HEK293 (cell line): ENCODE data around the gene AQP3.

Experiments used
- CTCF ChIA-PET: fragments of 350-600 bp; formaldehyde crosslinking; extraction: SDS; loops from one replicate; lab custom pipeline; 2021; ENCODE audit warnings: antibody characterized with exemption; lab: Yijun Ruan, JAX
- POLR2A ChIA-PET: fragments of 300-600 bp; formaldehyde crosslinking; extraction: SDS; loops from one replicate; lab custom pipeline; 2020; ENCODE audit warnings: antibody characterized with exemption, inconsistent platforms; lab: Yijun Ruan, JAX
- H3K27ac ChIP-seq: fragments of 200-500 bp; sonication (Bioruptor generic); 2 replicates; pipeline ENCODE4 v1.5.1; 2014; ENCODE audit warnings: low read depth, low read length, control low read depth, inconsistent platforms; ENCODE audit errors: extremely low read depth
- H3K36me3 ChIP-seq, 2 experiments: fragments of 200-500 bp in 1 of 2; sonication (Bioruptor generic) in 1 of 2; 1 replicate in 1 of 2; 2 replicates in 1 of 2; pipeline ENCODE4 v1.5.1; 2014 to 2017; ENCODE audit warnings: inconsistent platforms in 2 of 2, low read length in 2 of 2; ENCODE audit not compliant: control insufficient read depth in 2 of 2, insufficient read depth in 1 of 2
- H3K4me1 ChIP-seq: fragments of 200-500 bp; sonication (Bioruptor generic); 2 replicates; pipeline ENCODE4 v1.5.1; 2014; ENCODE audit warnings: mild to moderate bottlenecking, low read length, inconsistent platforms; ENCODE audit not compliant: control insufficient read depth, insufficient read depth
- H3K4me3 ChIP-seq: 2 replicates; pipeline ENCODE4 v1.5.1; 2011; ENCODE audit warnings: low read depth, mild to moderate bottlenecking, control low read depth, low read length, moderate library complexity
- H3K9me3 ChIP-seq: fragments of 200-500 bp; sonication (Bioruptor generic); 2 replicates; pipeline ENCODE4 v1.5.1; 2014; ENCODE audit warnings: low read depth, low read length, inconsistent platforms; ENCODE audit not compliant: control insufficient read depth, insufficient read depth
- CTCF ChIP-seq: fragments of 450-650 bp; formaldehyde crosslinking; IDR thresholded peaks from 2 replicates; pipeline ENCODE4 v1.5.1; 2016; ENCODE audit warnings: missing biosample characterization, missing genetic modification characterization
- HOXC10 ChIP-seq: sonication (generic); formaldehyde crosslinking; IDR thresholded peaks from 2 replicates; pipeline ENCODE4 v1.8.1; 2023; ENCODE audit warnings: mild to moderate bottlenecking, missing genetic modification reagents
- KLF1 ChIP-seq: fragments of 450-650 bp; formaldehyde crosslinking; IDR thresholded peaks from 2 replicates; pipeline ENCODE4 v1.5.1; 2016; ENCODE audit warnings: missing biosample characterization, missing genetic modification characterization
- OSR2 ChIP-seq: fragments of 450-650 bp; formaldehyde crosslinking; IDR thresholded peaks from 2 replicates; pipeline ENCODE4 v1.5.1; 2016; ENCODE audit warnings: missing biosample characterization, missing genetic modification characterization
- RBAK ChIP-seq: fragments of 450-650 bp; formaldehyde crosslinking; IDR thresholded peaks from 2 replicates; pipeline ENCODE4 v1.5.1; 2016; ENCODE audit warnings: missing biosample characterization, missing genetic modification characterization
- SALL2 ChIP-seq: fragments of 450-650 bp; formaldehyde crosslinking; IDR thresholded peaks from 2 replicates; pipeline ENCODE4 v1.5.0; 2017; ENCODE audit warnings: missing biosample characterization, mild to moderate bottlenecking, missing genetic modification characterization, borderline replicate concordance
- ZBTB1 ChIP-seq: fragments of 450-650 bp; formaldehyde crosslinking; IDR thresholded peaks from 2 replicates; pipeline ENCODE4 v1.5.1; 2016; ENCODE audit warnings: missing biosample characterization, missing genetic modification characterization
- ZBTB17 ChIP-seq: fragments of 450-650 bp; formaldehyde crosslinking; IDR thresholded peaks from 2 replicates; pipeline ENCODE4 v1.5.1; 2016; ENCODE audit warnings: missing biosample characterization, missing genetic modification characterization
- ZBTB26 ChIP-seq: fragments of 450-650 bp; formaldehyde crosslinking; optimal IDR thresholded peaks from 2 replicates; pipeline ENCODE3; 2016; ENCODE audit warnings: missing biosample characterization, mild to moderate bottlenecking, missing genetic modification characterization
- ZFHX2 ChIP-seq: fragments of 450-650 bp; formaldehyde crosslinking; conservative IDR thresholded peaks from 2 replicates; pipeline ENCODE4 v1.5.1; 2016; ENCODE audit warnings: missing biosample characterization, missing genetic modification characterization
- ZNF132 ChIP-seq: fragments of 450-650 bp; formaldehyde crosslinking; IDR thresholded peaks from 2 replicates; pipeline ENCODE4 v1.5.1; 2017; ENCODE audit warnings: missing biosample characterization, missing genetic modification characterization, borderline replicate concordance
- ZNF2 ChIP-seq: fragments of 450-650 bp; formaldehyde crosslinking; IDR thresholded peaks from 2 replicates; pipeline ENCODE4 v1.5.1; 2016; ENCODE audit warnings: missing biosample characterization, missing genetic modification characterization
- ZNF211 ChIP-seq: fragments of 450-650 bp; formaldehyde crosslinking; IDR thresholded peaks from 2 replicates; pipeline ENCODE4 v1.5.1; 2016; ENCODE audit warnings: low read depth, missing biosample characterization, missing genetic modification characterization
- ZNF26 ChIP-seq: fragments of 450-650 bp; formaldehyde crosslinking; IDR thresholded peaks from 2 replicates; pipeline ENCODE4 v1.5.1; 2016; ENCODE audit warnings: missing biosample characterization, missing genetic modification characterization
- ZNF324 ChIP-seq: fragments of 450-650 bp; formaldehyde crosslinking; IDR thresholded peaks from 2 replicates; pipeline ENCODE4 v1.5.1; 2016; ENCODE audit warnings: missing biosample characterization, missing genetic modification characterization
- ZNF335 ChIP-seq: fragments of 450-650 bp; formaldehyde crosslinking; conservative IDR thresholded peaks from 2 replicates; pipeline ENCODE4 v1.5.1; 2016; ENCODE audit warnings: missing biosample characterization, missing genetic modification characterization
- ZNF423 ChIP-seq: fragments of 450-650 bp; formaldehyde crosslinking; IDR thresholded peaks from 2 replicates; pipeline ENCODE4 v1.5.1; 2016; ENCODE audit warnings: missing biosample characterization, missing genetic modification characterization
- ZNF544 ChIP-seq: fragments of 450-650 bp; formaldehyde crosslinking; IDR thresholded peaks from 2 replicates; pipeline ENCODE4 v1.5.0; 2017; ENCODE audit warnings: missing biosample characterization, missing genetic modification characterization
- ZNF548 ChIP-seq: fragments of 450-650 bp; formaldehyde crosslinking; IDR thresholded peaks from 2 replicates; pipeline ENCODE4 v1.5.1; 2016; ENCODE audit warnings: missing biosample characterization, missing genetic modification characterization
- ZNF585B ChIP-seq: fragments of 450-650 bp; formaldehyde crosslinking; IDR thresholded peaks from 2 replicates; pipeline ENCODE4 v1.5.1; 2016; ENCODE audit warnings: missing biosample characterization, missing genetic modification characterization
- ZNF629 ChIP-seq: fragments of 450-650 bp; formaldehyde crosslinking; IDR thresholded peaks from 2 replicates; pipeline ENCODE4 v1.5.1; 2017; ENCODE audit warnings: missing biosample characterization, missing genetic modification characterization
- ZNF654 ChIP-seq: fragments of 450-650 bp; formaldehyde crosslinking; IDR thresholded peaks from 2 replicates; pipeline ENCODE4 v1.5.1; 2016; ENCODE audit warnings: low read depth, missing biosample characterization, missing genetic modification characterization
- ZSCAN18 ChIP-seq: fragments of 450-650 bp; formaldehyde crosslinking; IDR thresholded peaks from 2 replicates; pipeline ENCODE4 v1.5.1; 2016; ENCODE audit warnings: missing biosample characterization, missing genetic modification characterization
- ZSCAN30 ChIP-seq: fragments of 450-650 bp; IDR thresholded peaks from 2 replicates; pipeline ENCODE4 v1.5.1; 2018; ENCODE audit warnings: missing biosample characterization, mild to moderate bottlenecking, missing genetic modification characterization, moderate library complexity
- ZSCAN4 ChIP-seq: fragments of 450-650 bp; formaldehyde crosslinking; IDR thresholded peaks from 2 replicates; pipeline ENCODE4 v1.5.1; 2017; ENCODE audit warnings: missing biosample characterization, missing genetic modification characterization

The AQP3 gene

GRCh38 chr9:33466565-33467495, 19.4 kb upstream of the AQP3 start:
- ChIA-PET POLR2A (interaction anchor here (1.2 to 3.3 kb wide), 4 partner anchors 9 to 177 kb away, joined by 3 to 9 read pairs (median 6); partner anchors contain the start of gene NFX1), CTCF (interaction anchor here (0.6 to 10.4 kb wide), 37 partner anchors 10 to 442 kb away, joined by 3 to 176 read pairs (median 4); partner anchors contain the start of genes ANKRD18B, AQP3, AQP7 and DNAJA1)
- H3K4me3 ChIP-seq, result no peak overlapping the region
- no peaks in the 10 kb centered on the region for H3K4me1 ChIP-seq
- TF ChIP-seq ZNF26 (tag by site-specific recombination) (no peak), ZNF629 (no peak), RBAK (tag by site-specific recombination) (no peak), ZNF132 (no peak), ZNF2 (peak; percentile 98), KLF1 (no peak), ZSCAN4 (tag by site-specific recombination) (no peak), ZNF423 (tag by site-specific recombination) (no peak), ZNF585B (tag by site-specific recombination) (no peak), SALL2 (tag by site-specific recombination) (no peak), ZSCAN18 (tag by site-specific recombination) (no peak), CTCF (tag by site-specific recombination) (peak; percentile 78), ZNF324 (tag by site-specific recombination) (no peak), ZNF544 (tag by site-specific recombination) (no peak), ZNF211 (tag by site-specific recombination) (no peak), HOXC10 (CRISPR knock-in tag) (no peak), ZSCAN30 (tag by site-specific recombination) (no peak), ZNF548 (tag by site-specific recombination) (no peak), ZNF335 (tag by site-specific recombination) (no peak), ZBTB1 (tag by site-specific recombination) (no peak), OSR2 (tag by site-specific recombination) (no peak), ZNF654 (tag by site-specific recombination) (peak; percentile 42), ZBTB26 (no peak), ZFHX2 (no peak), ZBTB17 (peak; percentile 60)
- no peaks in the 10 kb centered on the region for H3K9me3 ChIP-seq
- no peak overlapping the region for H3K27ac ChIP-seq
- H3K36me3 ChIP-seq, result peaks cover 8 to 97% of the 10 kb centered on the region in 2 experiments
